ENCODE measurements around the gene BSCL2. TPM values are rescaled to one million over a fixed set of nuclear protein-coding genes. Genes with fewer than 3 reads are reported as not detected.

The BSCL2 gene
- total and polyA plus RNA-seq, 2 donors (not counting 1 experiment from before 2014, with no cell fraction given): 38.5 to 56.3 TPM

GRCh38 chr11:62727872-62728170 is 20.6 kb upstream of the BSCL2 start:
- Histone ChIP-seq H3K4me1 (ENCODE audit: control insufficient read depth in 2 of 2, insufficient read depth in 2 of 2, low read length in 2 of 2) (peaks cover 37 to 41% of the 10 kb centered on the region in 2 donors), H3K36me3 (replicated peaks in 1 of 2; ENCODE audit: control extremely low read depth in 1 of 2, control insufficient read depth in 1 of 2, extremely low read depth in 1 of 2, insufficient read depth in 2 of 2, low read length in 1 of 2) (peaks cover under 1 to 19% of the 10 kb centered on the region in 2 experiments), H2AFZ (ENCODE audit: insufficient read depth, low read depth, low read length, poor library complexity, severe bottlenecking) (peak overlapping the region; percentile 91), H3K27me3 (replicated peaks in 1 of 4; ENCODE audit: control extremely low read depth in 1 of 4, control insufficient read depth in 3 of 4, insufficient read depth in 4 of 4, low read length in 3 of 4) (no peaks in the 10 kb centered on the region), H3K79me2 (ENCODE audit: control insufficient read depth, insufficient read depth, low read length) (peaks cover 81% of the 10 kb centered on the region), H3K4me2 (replicated peaks; ENCODE audit: low read depth, low read length, poor library complexity, severe bottlenecking) (peak overlapping the region; percentile 91), H3K27ac (ENCODE audit: low read length in 2 of 2) (peak overlapping the region; percentile 90 to 91), H3K4me3 (ENCODE audit: control extremely low read depth in 1 of 5, extremely low read depth in 1 of 5, insufficient read depth in 1 of 5, low read depth in 2 of 5, low read length in 4 of 5) (peak overlapping the region; percentile 96 to 100 (median 99)), H4K20me1 (ENCODE audit: control insufficient read depth, insufficient read depth, low read length, poor library complexity, severe bottlenecking) (peaks cover 48% of the 10 kb centered on the region), H3K9ac (ENCODE audit: low read length) (peak overlapping the region; percentile 93), H3K9me3 (ENCODE audit: control extremely low read depth in 1 of 3, control insufficient read depth in 2 of 3, insufficient read depth in 1 of 3, low read length in 2 of 3) (no peaks in the 10 kb centered on the region)
- ChIA-PET CTCF (interaction anchor here (0.7 to 5.5 kb wide), 13 partner anchors 19 to 333 kb away, joined by 3 to 34 read pairs (median 4); partner anchors contain the start of genes B3GAT3, BSCL2, SLC3A2 and TMEM179B), POLR2A (interaction anchor here (0.5 to 4.9 kb wide), 23 partner anchors 14 to 154 kb away, joined by 3 to 75 read pairs (median 6); partner anchors contain the start of genes BSCL2, C11orf98, CSKMT and EEF1G)
- intact Hi-C loops (cut with micrococcal nuclease): loop anchor here (1.0 to 2.0 kb wide), 15 partner anchors 19 to 153 kb away; partner anchors contain the start of genes EML3, INTS5, POLR2G and ROM1
- peaks cover 50% of the 10 kb centered on the region for H3K4me1 Mint-ChIP-seq
- H3K27me3 Mint-ChIP-seq: no peaks in the 10 kb centered on the region
- peak overlapping the region; percentile 95 for H3K4me3 Mint-ChIP-seq
- no peaks in the 10 kb centered on the region for H3K9me3 Mint-ChIP-seq (ENCODE audit: insufficient read depth)
- peak; percentile 97 for DNase-seq
- TF ChIP-seq CTCF (IDR thresholded peaks at IDR 0.05): no peak
- no peak for TF ChIP-seq EZH2 (IDR thresholded peaks at IDR 0.05; ENCODE audit: borderline replicate concordance, insufficient read depth, low read depth, low read length, poor library complexity, severe bottlenecking)
- peak; percentile 54 for ATAC-seq (ENCODE audit: low read depth)
- peak overlapping the region; percentile 99 for H3K27ac Mint-ChIP-seq
- WGBS (ENCODE audit: insufficient coverage): 0% methylated on average over 20 of the region's 20 CpGs
